D721Med (cell line): Measurements from ENCODE around the gene ST8SIA4.
A peak's percentile ranks its signal among the peaks of the same experiment; 100 is the strongest.

ENCODE experiments used
- DNase-seq: peaks from one replicate; pipeline ENCODE4 v3.0.0; 2011; ENCODE audit warnings: low spot score; ENCODE audit not compliant: insufficient read length
- FAIRE-seq: peaks from 2 replicates; lab custom pipeline; 2011; peaks lifted over from hg19 to GRCh38; lab: Jason Lieb, UNC
- TF ChIP-seq, protein P1 (sequence below): IDR thresholded peaks from 2 replicates; pipeline ENCODE4 v1.5.1; 2012; ENCODE audit warnings: mild to moderate bottlenecking, control low read depth; ENCODE audit not compliant: insufficient read depth; ENCODE audit errors: missing control alignments

The ST8SIA4 gene

GRCh38 chr5:100855937-100856430 is 47.1 kb downstream of the ST8SIA4 start:
- FAIRE-seq (peak; percentile 77), DNase-seq (no peak)
- TF ChIP-seq, protein P1, sequence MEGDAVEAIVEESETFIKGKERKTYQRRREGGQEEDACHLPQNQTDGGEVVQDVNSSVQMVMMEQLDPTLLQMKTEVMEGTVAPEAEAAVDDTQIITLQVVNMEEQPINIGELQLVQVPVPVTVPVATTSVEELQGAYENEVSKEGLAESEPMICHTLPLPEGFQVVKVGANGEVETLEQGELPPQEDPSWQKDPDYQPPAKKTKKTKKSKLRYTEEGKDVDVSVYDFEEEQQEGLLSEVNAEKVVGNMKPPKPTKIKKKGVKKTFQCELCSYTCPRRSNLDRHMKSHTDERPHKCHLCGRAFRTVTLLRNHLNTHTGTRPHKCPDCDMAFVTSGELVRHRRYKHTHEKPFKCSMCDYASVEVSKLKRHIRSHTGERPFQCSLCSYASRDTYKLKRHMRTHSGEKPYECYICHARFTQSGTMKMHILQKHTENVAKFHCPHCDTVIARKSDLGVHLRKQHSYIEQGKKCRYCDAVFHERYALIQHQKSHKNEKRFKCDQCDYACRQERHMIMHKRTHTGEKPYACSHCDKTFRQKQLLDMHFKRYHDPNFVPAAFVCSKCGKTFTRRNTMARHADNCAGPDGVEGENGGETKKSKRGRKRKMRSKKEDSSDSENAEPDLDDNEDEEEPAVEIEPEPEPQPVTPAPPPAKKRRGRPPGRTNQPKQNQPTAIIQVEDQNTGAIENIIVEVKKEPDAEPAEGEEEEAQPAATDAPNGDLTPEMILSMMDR, result no peak

- FAIRE-seq (peak; percentile 44), DNase-seq (no peak)
- TF ChIP-seq, protein P1, result no peak
Observed at GRCh38 chr5:100855295-100855694, 47.8 kb downstream of the ST8SIA4 start.

- TF ChIP-seq, protein P1, result no peak
- DNase-seq, result no peak
- FAIRE-seq, result no peak
Observed at GRCh38 chr5:100854591-100854990, 48.5 kb downstream of the ST8SIA4 start.

DNA sequence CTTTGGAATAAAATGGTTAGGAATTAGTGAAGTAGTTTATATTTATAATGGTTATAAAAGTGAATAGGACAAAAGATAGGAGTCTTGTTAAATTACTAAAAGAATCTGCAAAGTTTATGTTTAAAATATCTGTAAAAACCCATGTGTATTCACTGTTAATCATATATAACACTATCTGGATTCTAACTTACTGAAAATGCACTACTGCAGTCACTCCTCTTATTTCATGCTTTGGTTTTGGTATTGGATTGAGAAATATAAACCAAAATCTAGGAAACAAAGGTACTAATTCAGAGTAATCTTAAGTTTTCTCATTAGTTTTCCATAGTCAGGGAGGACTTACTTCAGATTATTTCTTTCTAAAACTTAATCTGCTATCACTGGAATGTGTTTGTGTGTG is 49.5 kb downstream of the ST8SIA4 start:
- TF ChIP-seq, protein P1, result no peak
- no peak for FAIRE-seq
- DNase-seq, result no peak

GRCh38 chr5:100852988-100853449 is 50.1 kb downstream of the ST8SIA4 start:
- TF ChIP-seq, protein P1, result no peak
- no peak for FAIRE-seq
- no peak for DNase-seq

DNA sequence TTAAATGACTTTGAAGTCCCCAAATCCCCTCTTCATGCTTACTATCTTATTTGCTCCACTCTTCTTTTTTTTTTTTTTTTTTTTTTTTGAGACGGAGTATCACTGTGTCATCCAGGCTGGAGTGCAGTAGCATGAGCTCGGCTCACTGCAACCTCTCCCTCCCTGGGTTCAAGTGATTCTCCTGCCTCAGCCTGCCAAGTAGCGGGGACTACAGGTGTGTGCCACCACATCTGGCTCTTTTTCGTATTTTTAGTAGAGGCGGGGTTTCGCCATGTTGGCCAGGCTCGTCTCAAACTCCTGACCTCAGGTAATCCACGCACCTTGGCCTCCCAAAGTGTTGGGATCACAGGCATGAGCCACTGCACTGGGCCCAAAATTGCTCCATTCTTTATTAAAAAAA is 51.0 kb downstream of the ST8SIA4 start:
- TF ChIP-seq, protein P1, result no peak
- FAIRE-seq (no peak), DNase-seq (no peak)

DNA sequence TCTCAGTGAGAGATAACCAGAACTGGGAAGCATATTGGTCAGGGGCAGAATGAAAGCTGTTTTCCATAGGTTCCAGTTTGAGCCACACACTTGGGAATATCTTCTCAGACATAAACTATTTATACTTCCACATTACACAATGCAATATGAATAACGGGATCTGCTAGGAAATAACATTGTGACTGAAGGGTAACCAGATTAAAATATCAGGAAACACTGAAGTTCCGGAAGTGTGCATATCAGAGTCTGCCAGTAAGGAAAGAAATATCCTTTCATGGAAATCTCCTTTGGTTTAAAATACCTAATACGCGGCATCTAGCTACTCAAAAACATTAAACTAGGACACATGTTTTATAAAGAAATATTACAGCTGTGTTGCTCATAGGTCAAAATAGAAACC is 56.3 kb downstream of the ST8SIA4 start:
- TF ChIP-seq, protein P1, result no peak
- FAIRE-seq (no peak), DNase-seq (no peak)
